IMR-90 (cell line): Measurements from ENCODE around the gene CHAC1. TPM values are rescaled to one million over a fixed set of nuclear protein-coding genes. Genes with fewer than 3 reads are reported as not detected.

ENCODE experiments used
- ATAC-seq: fragments of 200-7000 bp; cut with Tn5 transposase; 2 replicates; pipeline ENCODE4 v1.9.1; 2020; ENCODE audit warnings: low read depth, mild to moderate bottlenecking, moderate library complexity
- BruUV-seq: library from RNA; stranded (reverse); fragments of 400-500 nt; replicated peaks from 2 replicates; lab custom pipeline; 2021; lab: Mats Ljungman, UMichigan
- CTCF ChIA-PET: fragments of 300-600 bp; formaldehyde crosslinking; extraction: SDS; loops from one replicate; lab custom pipeline; 2021; ENCODE audit warnings: antibody characterized with exemption; lab: Yijun Ruan, JAX
- POLR2A ChIA-PET: fragments of 300-600 bp; sonication (Branson Sonifier 250); formaldehyde crosslinking; loops from one replicate; lab custom pipeline; 2022; ENCODE audit warnings: antibody characterized with exemption; ENCODE audit not compliant: unreplicated experiment; lab: Charles Lee
- DNase-seq: peaks from one replicate; pipeline ENCODE4 v3.0.0; 2013
- H2AFZ ChIP-seq: replicated peaks from 2 replicates; pipeline ENCODE3; 2013; ENCODE audit warnings: low read length, mild to moderate bottlenecking; ENCODE audit not compliant: poor library complexity
- H2AK5ac ChIP-seq: 2 replicates; pipeline ENCODE4 v1.6.1; 2013; ENCODE audit warnings: low read depth, low read length, inconsistent platforms
- H2AK9ac ChIP-seq: replicated peaks from 2 replicates; pipeline ENCODE3; 2013; ENCODE audit warnings: mild to moderate bottlenecking, low read depth, low read length, moderate library complexity; ENCODE audit not compliant: poor library complexity
- H2BK120ac ChIP-seq: 2 replicates; pipeline ENCODE4 v1.6.1; 2013; ENCODE audit warnings: low read depth, low read length, inconsistent platforms
- H2BK15ac ChIP-seq: 3 replicates; pipeline ENCODE4 v1.6.1; 2013; ENCODE audit warnings: low read depth, low read length, inconsistent platforms
- H2BK20ac ChIP-seq: 2 replicates; pipeline ENCODE4 v1.6.1; 2013; ENCODE audit warnings: low read depth, mild to moderate bottlenecking, inconsistent platforms, low read length, moderate library complexity
- H2BK5ac ChIP-seq: 2 replicates; pipeline ENCODE4 v1.6.1; 2013; ENCODE audit warnings: mild to moderate bottlenecking, low read depth, low read length, inconsistent platforms; ENCODE audit not compliant: poor library complexity, severe bottlenecking
- H3K14ac ChIP-seq: replicated peaks from 2 replicates; pipeline ENCODE4 v1.6.1; 2013; ENCODE audit warnings: low read depth, low read length, inconsistent platforms
- H3K18ac ChIP-seq: 2 replicates; pipeline ENCODE4 v1.6.1; 2013; ENCODE audit warnings: low read depth, low read length, control low read depth
- H3K23ac ChIP-seq: 2 replicates; pipeline ENCODE4 v1.6.1; 2013; ENCODE audit warnings: low read depth, low read length, inconsistent platforms
- H3K27ac ChIP-seq: 2 replicates; pipeline ENCODE4 v1.5.1; 2013; ENCODE audit warnings: mild to moderate bottlenecking, control low read depth, low read length; ENCODE audit not compliant: insufficient read depth
- H3K27me3 ChIP-seq: 2 replicates; pipeline ENCODE4 v1.6.1; 2013; ENCODE audit warnings: low read length; ENCODE audit not compliant: control insufficient read depth, insufficient read depth
- H3K36me3 ChIP-seq: 2 replicates; pipeline ENCODE4 v1.6.1; 2013; ENCODE audit warnings: low read length, mixed read lengths; ENCODE audit not compliant: control insufficient read depth, insufficient read depth
- H3K4ac ChIP-seq: 2 replicates; pipeline ENCODE4 v1.6.1; 2013; ENCODE audit warnings: low read depth, low read length, inconsistent platforms
- H3K4me1 ChIP-seq: 2 replicates; pipeline ENCODE4 v1.6.1; 2013; ENCODE audit warnings: low read length, mixed read lengths; ENCODE audit not compliant: control insufficient read depth, insufficient read depth
- H3K4me2 ChIP-seq: 2 replicates; pipeline ENCODE4 v1.6.1; 2013; ENCODE audit warnings: low read depth, mild to moderate bottlenecking, control low read depth, low read length, moderate library complexity
- H3K4me3 ChIP-seq: 2 replicates; pipeline ENCODE4 v1.5.1; 2013; ENCODE audit warnings: low read depth, mild to moderate bottlenecking, control low read depth, low read length, moderate library complexity; ENCODE audit not compliant: insufficient read depth
- H3K56ac ChIP-seq: 2 replicates; pipeline ENCODE4 v1.6.1; 2013; ENCODE audit warnings: low read length, inconsistent platforms; ENCODE audit not compliant: insufficient read depth; ENCODE audit errors: extremely low read depth
- H3K79me1 ChIP-seq, 2 experiments: 2 replicates each; pipeline ENCODE4 v1.6.1; 2013; ENCODE audit warnings: low read length in 2 of 2, inconsistent platforms in 1 of 2, low read depth in 1 of 2
- H3K9ac ChIP-seq: 2 replicates; pipeline ENCODE4 v1.6.1; 2013; ENCODE audit warnings: low read depth, low read length, control low read depth
- H3K9me1 ChIP-seq: 2 replicates; pipeline ENCODE4 v1.6.1; 2013; ENCODE audit warnings: low read length, inconsistent platforms; ENCODE audit not compliant: insufficient read depth
- H3K9me3 ChIP-seq: 2 replicates; pipeline ENCODE4 v1.6.1; 2013; ENCODE audit warnings: low read length; ENCODE audit not compliant: control insufficient read depth, insufficient read depth
- H4K20me1 ChIP-seq: 2 replicates; pipeline ENCODE4 v1.6.1; 2013; ENCODE audit warnings: low read length, inconsistent platforms; ENCODE audit not compliant: insufficient read depth
- H4K5ac ChIP-seq: 2 replicates; pipeline ENCODE4 v1.6.1; 2013; ENCODE audit warnings: mild to moderate bottlenecking, low read depth, low read length, control low read depth
- H4K8ac ChIP-seq, 2 experiments: 2 replicates each; pipeline ENCODE4 v1.6.1; 2013; ENCODE audit warnings: low read depth in 2 of 2, low read length in 2 of 2, control low read depth in 1 of 2, inconsistent platforms in 1 of 2
- H4K91ac ChIP-seq: 2 replicates; pipeline ENCODE4 v1.6.1; 2013; ENCODE audit warnings: low read depth, low read length, inconsistent platforms; ENCODE audit not compliant: insufficient read depth
- FOS ChIP-seq: fragments of 150-350 bp; IDR thresholded peaks from 2 replicates; pipeline ENCODE4 v1.6.1; 2016; ENCODE audit warnings: low read depth, low read length
- dilution Hi-C: fragments of 300-500 bp; cut with HindIII; formaldehyde crosslinking; loops from one replicate; pipeline ENCODE4 v1.14.3; 2018; ENCODE audit warnings: low sequenced_read_pairs; ENCODE audit not compliant: unreplicated experiment
- in situ Hi-C: fragments of 300-500 bp; cut with MboI; formaldehyde crosslinking; loops from 3 replicates; pipeline ENCODE4 v1.14.3; 2019; ENCODE audit warnings: low sequenced_read_pairs, inconsistent platforms, mixed read lengths
- intact Hi-C: fragments of 100-400 bp; cut with micrococcal nuclease; formaldehyde crosslinking; loops from 2 replicates; pipeline ENCODE4 v1.10.0; 2022
- polyA plus RNA-seq, 3 experiments: library from polyadenylated mRNA; depleted of rRNA; stranded (reverse); fragments of >200 nt; gene quantifications; 2 replicates each; pipeline ENCODE4 v1.2.3, GENCODE V29; 2012; ENCODE audit warnings: low replicate concordance in 1 of 3
- total RNA-seq: library from RNA; depleted of rRNA; stranded (reverse); fragments of >200 nt; gene quantifications from 2 replicates; pipeline ENCODE4 v1.2.3, GENCODE V29; 2012
- TF ChIP-seq, protein P1 (sequence below): fragments of 150-350 bp; IDR thresholded peaks from 2 replicates; pipeline ENCODE4 v1.6.1; 2017; ENCODE audit warnings: mild to moderate bottlenecking, antibody characterized with exemption, low read length, low read depth

Gene CHAC1
- total and polyA plus RNA-seq, 2 of the 4 experiments (the other 2 are of a cell fraction), result 51.3 to 77.8 TPM

DNA sequence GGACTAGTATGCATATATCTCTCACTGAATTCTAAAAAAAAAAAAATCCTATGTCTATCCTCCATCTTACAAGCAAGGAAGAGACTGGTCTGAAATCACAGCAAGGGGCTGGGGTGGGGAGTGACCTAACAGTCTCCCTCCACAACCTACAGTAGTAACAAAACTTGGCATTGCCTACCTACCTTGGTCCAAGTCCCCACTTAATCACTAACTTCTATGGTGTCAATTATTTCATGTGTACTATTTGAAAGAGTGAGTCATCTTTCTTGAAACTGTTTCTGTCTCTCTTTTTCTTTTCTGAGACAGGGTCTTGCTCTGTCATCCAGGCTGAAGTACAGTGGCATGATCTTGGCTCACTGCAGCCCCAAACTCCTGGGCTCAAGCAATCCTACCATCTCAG is 36.8 kb downstream of the CHAC1 start:
- POLR2A ChIA-PET, result no interaction called here
- H3K36me3 ChIP-seq, result peaks cover 22% of the 10 kb centered on the region

More for the DNA sequence above, 36.8 kb downstream of the CHAC1 start:
- H4K8ac ChIP-seq, result peak overlapping the region; percentile 25 to 81; a peak in 2 of 4 replicates
- H4K91ac ChIP-seq, result peak overlapping the region; percentile 81
- no peak overlapping the region for H3K23ac ChIP-seq
- H3K4me3 ChIP-seq, result no peak overlapping the region
- peak overlapping the region; percentile 88 for H2BK5ac ChIP-seq
- no peak overlapping the region for H3K56ac ChIP-seq
- peaks cover 29% of the 10 kb centered on the region for H3K4me1 ChIP-seq
- H2AK9ac ChIP-seq, result no peak overlapping the region
- H3K79me1 ChIP-seq, result peaks cover 30 to 74% of the 10 kb centered on the region in 2 experiments; a peak in 3 of 4 replicates
- H3K4me2 ChIP-seq, result no peak overlapping the region
- in situ Hi-C loops (no loop called here), dilution Hi-C loops (no loop called here), intact Hi-C loops (no loop called here)
- H3K9me3 ChIP-seq, result no peaks in the 10 kb centered on the region
- BruUV-seq, result no TSS peak
- peak overlapping the region; percentile 16; the same call in 1 of the 2 replicates for H4K5ac ChIP-seq
- peak overlapping the region; percentile 45; the same call in 1 of the 2 replicates for H2BK20ac ChIP-seq
- H4K20me1 ChIP-seq, result no peaks in the 10 kb centered on the region; the same call in 1 of the 2 replicates
- peak overlapping the region; percentile 94; the same call in 2 of the 3 replicates for H2BK15ac ChIP-seq
- peak overlapping the region; percentile 87 for H3K4ac ChIP-seq
- H3K18ac ChIP-seq, result peak overlapping the region; percentile 42; the same call in 1 of the 2 replicates
- DNase-seq (no peak), ATAC-seq (no peak)
- peak overlapping the region; percentile 86; the same call in 1 of the 2 replicates for H2BK120ac ChIP-seq
- no peaks in the 10 kb centered on the region for H3K27me3 ChIP-seq
- 0 out of 2 replicates have a peak, but pooled peaks have one; percentile 21 for TF ChIP-seq FOS
- TF ChIP-seq, protein P1, sequence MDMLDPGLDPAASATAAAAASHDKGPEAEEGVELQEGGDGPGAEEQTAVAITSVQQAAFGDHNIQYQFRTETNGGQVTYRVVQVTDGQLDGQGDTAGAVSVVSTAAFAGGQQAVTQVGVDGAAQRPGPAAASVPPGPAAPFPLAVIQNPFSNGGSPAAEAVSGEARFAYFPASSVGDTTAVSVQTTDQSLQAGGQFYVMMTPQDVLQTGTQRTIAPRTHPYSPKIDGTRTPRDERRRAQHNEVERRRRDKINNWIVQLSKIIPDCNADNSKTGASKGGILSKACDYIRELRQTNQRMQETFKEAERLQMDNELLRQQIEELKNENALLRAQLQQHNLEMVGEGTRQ, result no peak
- peak overlapping the region; percentile 83 for H3K14ac ChIP-seq
- peaks cover 10% of the 10 kb centered on the region for H3K9me1 ChIP-seq
- H3K27ac ChIP-seq, result no peak overlapping the region
- CTCF ChIA-PET, result no interaction called here
- H2AFZ ChIP-seq, result no peak overlapping the region
- no peak overlapping the region for H3K9ac ChIP-seq
- H2AK5ac ChIP-seq, result peak overlapping the region; percentile 90
